ENCODE data around the gene NAV2.
"Not testable (repeated sequence)": the region's sequence is repeated elsewhere in the genome, so short reads cannot be mapped to it uniquely, and the experiment has no call there.

Gene NAV2

GRCh38 chr11:20127671-20128527 lies 415.3 kb downstream of the NAV2 start:
- peak; percentile 64 for DNase-seq (ENCODE audit: low read depth)

GRCh38 chr11:20128528-20128825 lies 415.8 kb downstream of the NAV2 start:
- H3K4me3 ChIP-seq (ENCODE audit: low read depth, low read length); DNase-seq (ENCODE audit: low read depth): not testable (repeated sequence)

More at GRCh38 chr11:20127671-20128527, 415.3 kb downstream of the NAV2 start:
- no peak overlapping the region for H3K4me3 ChIP-seq (ENCODE audit: low read depth, low read length)
- TF ChIP-seq POLR2A (IDR thresholded peaks at IDR 0.05; ENCODE audit: extremely low read depth, insufficient read length), result no peak
- peak; percentile 72 for TF ChIP-seq CTCF (IDR thresholded peaks at IDR 0.05; ENCODE audit: low read depth, low read length)

GRCh38 chr11:20129665-20130064 lies 417.0 kb downstream of the NAV2 start:
- DNase-seq (ENCODE audit: low read depth), result no peak
- no peak overlapping the region for H3K4me3 ChIP-seq (ENCODE audit: low read depth, low read length)
- TF ChIP-seq CTCF (IDR thresholded peaks at IDR 0.05; ENCODE audit: low read depth, low read length) (no peak), MAX (IDR thresholded peaks at IDR 0.05; ENCODE audit: low read depth, low read length) (no peak), POLR2A (IDR thresholded peaks at IDR 0.05; ENCODE audit: extremely low read depth, insufficient read length) (no peak), MYC (IDR thresholded peaks at IDR 0.05; ENCODE audit: low read depth, low read length) (no peak)

- H3K4me3 ChIP-seq (ENCODE audit: low read depth, low read length), result no peak overlapping the region
- peak; percentile 46 for DNase-seq (ENCODE audit: low read depth)
- TF ChIP-seq MAX (IDR thresholded peaks at IDR 0.05; ENCODE audit: low read depth, low read length) (no peak), CTCF (IDR thresholded peaks at IDR 0.05; ENCODE audit: low read depth, low read length) (peak; percentile 75), POLR2A (IDR thresholded peaks at IDR 0.05; ENCODE audit: extremely low read depth, insufficient read length) (no peak), MYC (IDR thresholded peaks at IDR 0.05; ENCODE audit: low read depth, low read length) (no peak)
These were observed 419.4 kb downstream of the NAV2 start for GRCh38 chr11:20131788-20132666.

- no peak overlapping the region for H3K4me3 ChIP-seq (ENCODE audit: low read depth, low read length)
- DNase-seq (ENCODE audit: low read depth), result no peak
- TF ChIP-seq POLR2A (IDR thresholded peaks at IDR 0.05; ENCODE audit: extremely low read depth, insufficient read length) (no peak), CTCF (IDR thresholded peaks at IDR 0.05; ENCODE audit: low read depth, low read length) (no peak), MAX (IDR thresholded peaks at IDR 0.05; ENCODE audit: low read depth, low read length) (no peak), MYC (IDR thresholded peaks at IDR 0.05; ENCODE audit: low read depth, low read length) (no peak)
These were observed 420.0 kb downstream of the NAV2 start for GRCh38 chr11:20132667-20133039.

GRCh38 chr11:20134991-20135736 lies 422.5 kb downstream of the NAV2 start:
- no peak overlapping the region for H3K4me3 ChIP-seq (ENCODE audit: low read depth, low read length)
- no peak for DNase-seq (ENCODE audit: low read depth)
- TF ChIP-seq MYC (IDR thresholded peaks at IDR 0.05; ENCODE audit: low read depth, low read length) (no peak), POLR2A (IDR thresholded peaks at IDR 0.05; ENCODE audit: extremely low read depth, insufficient read length) (no peak), MAX (IDR thresholded peaks at IDR 0.05; ENCODE audit: low read depth, low read length) (no peak), CTCF (IDR thresholded peaks at IDR 0.05; ENCODE audit: low read depth, low read length) (no peak)

All from NB4 (cell line).